ENCODE measurements around the gene GPR173. TPM values are rescaled to one million over a fixed set of nuclear protein-coding genes. Genes with fewer than 3 reads are reported as not detected.

The GPR173 gene
- polyA plus RNA-seq, 1 experiment, result 2.7 TPM

DNA sequence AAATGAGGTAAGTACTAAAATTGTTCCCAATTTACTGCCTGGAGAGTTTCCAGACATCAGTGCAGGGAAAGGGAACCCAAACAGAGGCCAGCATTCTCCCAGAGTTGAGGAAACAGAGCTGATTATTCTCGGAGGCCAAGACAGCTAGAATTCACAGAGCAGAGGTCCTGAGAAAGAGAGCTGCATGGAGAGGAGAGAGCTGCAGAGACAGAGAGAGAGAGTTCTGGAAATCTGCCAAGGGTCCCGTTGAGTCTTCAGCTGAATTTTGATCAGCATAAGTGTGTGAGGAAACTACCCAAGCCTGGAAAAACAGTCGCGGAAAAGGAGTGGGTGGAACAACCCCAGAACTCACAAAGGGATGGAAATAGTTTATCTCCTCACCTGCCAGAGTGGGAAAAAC, 43.8 kb upstream of the GPR173 start:
- ChIA-PET CTCF (interaction anchor here (1.3 kb wide), 1 partner anchor 8 kb away, joined by 3 read pairs; no protein-coding TSS in a partner anchor), POLR2A (no interaction called here)
- TF ChIP-seq, protein P1, sequence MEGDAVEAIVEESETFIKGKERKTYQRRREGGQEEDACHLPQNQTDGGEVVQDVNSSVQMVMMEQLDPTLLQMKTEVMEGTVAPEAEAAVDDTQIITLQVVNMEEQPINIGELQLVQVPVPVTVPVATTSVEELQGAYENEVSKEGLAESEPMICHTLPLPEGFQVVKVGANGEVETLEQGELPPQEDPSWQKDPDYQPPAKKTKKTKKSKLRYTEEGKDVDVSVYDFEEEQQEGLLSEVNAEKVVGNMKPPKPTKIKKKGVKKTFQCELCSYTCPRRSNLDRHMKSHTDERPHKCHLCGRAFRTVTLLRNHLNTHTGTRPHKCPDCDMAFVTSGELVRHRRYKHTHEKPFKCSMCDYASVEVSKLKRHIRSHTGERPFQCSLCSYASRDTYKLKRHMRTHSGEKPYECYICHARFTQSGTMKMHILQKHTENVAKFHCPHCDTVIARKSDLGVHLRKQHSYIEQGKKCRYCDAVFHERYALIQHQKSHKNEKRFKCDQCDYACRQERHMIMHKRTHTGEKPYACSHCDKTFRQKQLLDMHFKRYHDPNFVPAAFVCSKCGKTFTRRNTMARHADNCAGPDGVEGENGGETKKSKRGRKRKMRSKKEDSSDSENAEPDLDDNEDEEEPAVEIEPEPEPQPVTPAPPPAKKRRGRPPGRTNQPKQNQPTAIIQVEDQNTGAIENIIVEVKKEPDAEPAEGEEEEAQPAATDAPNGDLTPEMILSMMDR (IDR thresholded peaks at IDR 0.05; ENCODE audit: insufficient read depth, low read depth, low read length), result no peak
- H3K36me3 ChIP-seq (ENCODE audit: control insufficient read depth, insufficient read depth, low read length), result no peaks in the 10 kb centered on the region
- peaks cover 5% of the 10 kb centered on the region for H3K27me3 ChIP-seq (ENCODE audit: control insufficient read depth, insufficient read depth, low read length)
- no peak overlapping the region for H3K4me3 ChIP-seq (ENCODE audit: low read depth, low read length)
- DNase-seq (ENCODE audit: low read depth), result no peak

DNA sequence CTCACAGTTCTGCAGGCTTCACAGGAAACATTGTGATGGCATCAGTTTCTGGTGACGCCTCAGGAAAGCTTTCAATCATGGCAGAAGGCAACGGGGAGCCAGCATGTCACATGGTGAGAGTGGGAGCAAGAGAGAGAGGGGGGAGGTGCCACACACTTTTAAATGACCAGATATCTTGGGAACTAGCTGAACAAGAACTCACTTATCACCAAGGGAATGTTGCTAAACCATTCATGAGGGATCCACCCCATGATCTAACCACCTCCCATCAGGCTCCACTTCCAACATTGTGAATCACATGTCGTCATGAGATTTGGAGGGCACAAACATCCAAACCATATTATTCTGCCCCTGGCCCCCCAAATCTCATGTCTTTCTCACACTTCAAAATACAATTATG, 43.3 kb upstream of the GPR173 start:
- H3K36me3 ChIP-seq (ENCODE audit: control insufficient read depth, insufficient read depth, low read length), result no peaks in the 10 kb centered on the region
- DNase-seq (ENCODE audit: low read depth), result no peak
- POLR2A ChIA-PET, result no interaction called here
- CTCF ChIA-PET, result interaction anchor here (1.3 kb wide), 1 partner anchor 9 kb away, joined by 3 read pairs; no protein-coding TSS in a partner anchor
- H3K4me3 ChIP-seq (ENCODE audit: low read depth, low read length), result no peak overlapping the region
- H3K27me3 ChIP-seq (ENCODE audit: control insufficient read depth, insufficient read depth, low read length), result peaks cover 3% of the 10 kb centered on the region
- TF ChIP-seq, protein P1 (IDR thresholded peaks at IDR 0.05; ENCODE audit: insufficient read depth, low read depth, low read length), result no peak

DNA sequence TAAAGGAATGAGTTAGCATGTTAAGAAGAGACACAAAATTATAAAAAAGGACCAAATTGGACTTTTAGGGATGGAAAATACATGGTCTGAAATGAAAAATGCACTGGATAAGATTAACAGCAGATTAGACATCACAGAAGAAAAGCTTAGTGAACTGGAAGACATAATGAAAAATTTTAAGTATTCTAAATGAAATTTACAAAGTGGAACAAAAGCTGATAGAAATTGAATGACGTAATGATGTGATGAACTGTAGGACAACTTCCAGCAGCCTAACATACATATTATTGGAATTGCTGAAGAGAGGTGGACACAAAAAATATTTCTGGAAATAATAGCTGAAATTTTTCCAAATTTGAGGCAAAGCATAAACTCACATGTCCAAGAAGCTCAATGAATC, 39.6 kb upstream of the GPR173 start:
- no peaks in the 10 kb centered on the region; the same call in 1 of the 2 replicates for H3K27me3 ChIP-seq (ENCODE audit: control insufficient read depth, insufficient read depth, low read length)
- no peak overlapping the region for H3K4me3 ChIP-seq (ENCODE audit: low read depth, low read length)
- no peak for DNase-seq (ENCODE audit: low read depth)
- ChIA-PET CTCF (interaction anchor here (1.6 to 2.1 kb wide), 2 partner anchors 13 to 19 kb away, joined by 5 read pairs; no protein-coding TSS in a partner anchor), POLR2A (no interaction called here)
- TF ChIP-seq, protein P1 (IDR thresholded peaks at IDR 0.05; ENCODE audit: insufficient read depth, low read depth, low read length), result no peak
- no peaks in the 10 kb centered on the region for H3K36me3 ChIP-seq (ENCODE audit: control insufficient read depth, insufficient read depth, low read length)

DNA sequence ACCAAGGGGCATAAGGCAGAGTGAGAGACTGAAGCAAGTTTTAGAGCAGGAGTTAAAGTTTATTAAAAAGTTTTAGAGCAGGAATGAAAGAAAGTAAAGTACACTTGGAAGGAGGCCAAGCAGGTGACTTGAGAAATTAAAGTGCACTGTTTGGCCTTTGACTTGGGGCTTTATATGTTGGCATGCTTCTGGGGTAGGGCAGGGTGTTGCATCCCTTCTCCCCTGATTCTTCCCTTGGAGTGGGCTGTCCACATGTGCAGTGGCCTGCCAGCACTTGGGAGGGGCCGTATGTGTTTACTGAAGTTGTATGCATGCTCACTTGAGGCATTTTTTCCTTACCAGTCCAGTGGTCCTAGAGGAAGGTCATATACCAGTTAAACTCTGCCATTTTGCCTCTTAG, 35.3 kb upstream of the GPR173 start:
- Histone ChIP-seq H3K27me3 (ENCODE audit: control insufficient read depth, insufficient read depth, low read length) (no peaks in the 10 kb centered on the region; the same call in 1 of the 2 replicates), H3K4me3 (ENCODE audit: low read depth, low read length) (no peak overlapping the region), H3K36me3 (ENCODE audit: control insufficient read depth, insufficient read depth, low read length) (no peaks in the 10 kb centered on the region)
- POLR2A ChIA-PET, result no interaction called here
- TF ChIP-seq, protein P1 (IDR thresholded peaks at IDR 0.05; ENCODE audit: insufficient read depth, low read depth, low read length), result no peak
- CTCF ChIA-PET, result no interaction called here
- DNase-seq (ENCODE audit: low read depth), result no peak

DNA sequence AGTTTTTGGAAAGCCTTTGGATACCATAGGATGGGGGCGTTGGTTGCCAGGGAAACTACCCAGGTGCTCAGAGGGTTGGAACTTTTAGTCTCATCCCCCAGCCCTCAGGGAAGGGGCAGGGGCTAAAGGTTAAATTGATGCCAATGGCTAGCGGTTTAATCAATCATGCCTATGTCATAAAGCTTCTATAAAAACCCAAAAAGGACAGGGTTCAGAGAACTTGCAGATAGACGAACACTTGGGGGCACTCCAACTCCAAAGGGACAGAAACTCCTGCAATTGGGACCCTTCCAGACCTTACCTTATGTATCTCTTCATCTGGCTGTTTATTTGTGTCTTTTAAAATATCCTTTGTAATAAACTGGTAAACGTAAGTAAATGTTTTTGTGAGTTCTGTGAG, 30.0 kb upstream of the GPR173 start:
- ChIA-PET CTCF (interaction anchor here (1.0 kb wide), 1 partner anchor 49 kb away, joined by 3 read pairs; no protein-coding TSS in a partner anchor), POLR2A (no interaction called here)
- Histone ChIP-seq H3K36me3 (ENCODE audit: control insufficient read depth, insufficient read depth, low read length) (no peaks in the 10 kb centered on the region), H3K27me3 (ENCODE audit: control insufficient read depth, insufficient read depth, low read length) (no peaks in the 10 kb centered on the region), H3K4me3 (ENCODE audit: low read depth, low read length) (no peak overlapping the region)
- DNase-seq (ENCODE audit: low read depth), result no peak
- TF ChIP-seq, protein P1 (IDR thresholded peaks at IDR 0.05; ENCODE audit: insufficient read depth, low read depth, low read length), result no peak

All from BJ (cell line).